KMS-11 (cell line): Measurements from ENCODE around the gene INSYN2A.

Experiments
- H2AFZ ChIP-seq: fragments of 200-600 bp; sonication (generic); 2 replicates; pipeline ENCODE4 v1.6.1; 2016; ENCODE audit warnings: antibody characterized with exemption, mixed run types, low read depth
- H3K27ac ChIP-seq: fragments of 200-600 bp; sonication (generic); 2 replicates; pipeline ENCODE4 v1.6.1; 2016; ENCODE audit warnings: mild to moderate bottlenecking, mixed run types
- H3K27me3 ChIP-seq: fragments of 200-600 bp; sonication (generic); 2 replicates; pipeline ENCODE4 v1.6.1; 2017; ENCODE audit warnings: mild to moderate bottlenecking, low read depth, mixed run types, moderate library complexity; ENCODE audit not compliant: insufficient read depth
- H3K36me3 ChIP-seq: fragments of 200-600 bp; sonication (generic); 2 replicates; pipeline ENCODE4 v1.6.1; 2017; ENCODE audit warnings: mild to moderate bottlenecking, mixed run types; ENCODE audit not compliant: insufficient read depth
- H3K4me1 ChIP-seq: fragments of 200-600 bp; sonication (generic); 2 replicates; pipeline ENCODE4 v1.6.1; 2016; ENCODE audit warnings: mild to moderate bottlenecking, low read depth, mixed run types; ENCODE audit not compliant: poor library complexity, severe bottlenecking
- H3K4me2 ChIP-seq: fragments of 200-600 bp; sonication (generic); 2 replicates; pipeline ENCODE4 v1.7.0; 2016; ENCODE audit warnings: mild to moderate bottlenecking, mixed run types
- H3K4me3 ChIP-seq: fragments of 200-600 bp; sonication (generic); IDR thresholded peaks from 2 replicates; pipeline ENCODE4 v1.6.1; 2017; ENCODE audit warnings: low read depth, low read length, mixed read lengths; ENCODE audit not compliant: insufficient read depth
- H3K79me2 ChIP-seq: fragments of 200-600 bp; sonication (generic); 2 replicates; pipeline ENCODE4 v1.6.1; 2016; ENCODE audit warnings: low read depth, mixed run types; ENCODE audit not compliant: insufficient read depth
- H3K9ac ChIP-seq: fragments of 200-600 bp; sonication (generic); 2 replicates; pipeline ENCODE4 v1.6.1; 2016; ENCODE audit warnings: mild to moderate bottlenecking, mixed run types
- H4K20me1 ChIP-seq: fragments of 200-600 bp; sonication (generic); 2 replicates; pipeline ENCODE4 v1.6.1; 2016; ENCODE audit warnings: mild to moderate bottlenecking, mixed run types; ENCODE audit not compliant: insufficient read depth
- CTCF ChIP-seq: fragments of 200-600 bp; sonication (generic); conservative IDR thresholded peaks from 2 replicates; pipeline ENCODE4 v1.6.1; 2017; ENCODE audit warnings: low read depth, mild to moderate bottlenecking, antibody characterized with exemption, low read length, moderate library complexity, mixed read lengths

Gene INSYN2A

GRCh38 chr10:127195571-127196281 is 665 bp downstream of the INSYN2A start:
- Histone ChIP-seq H3K27me3 (no peaks in the 10 kb centered on the region), H3K36me3 (no peaks in the 10 kb centered on the region), H2AFZ (no peak overlapping the region), H3K4me1 (no peaks in the 10 kb centered on the region), H3K9ac (no peak overlapping the region), H3K27ac (no peak overlapping the region), H4K20me1 (no peaks in the 10 kb centered on the region), H3K4me3 (no peak overlapping the region), H3K79me2 (no peaks in the 10 kb centered on the region), H3K4me2 (no peak overlapping the region)
- no peak for TF ChIP-seq CTCF

GRCh38 chr10:127195041-127195506 is 1.3 kb downstream of the INSYN2A start:
- no peak overlapping the region for H3K4me2 ChIP-seq

GRCh38 chr10:127194599-127194998 is 1.8 kb downstream of the INSYN2A start:
- TF ChIP-seq CTCF: no peak
- no peak overlapping the region for H3K27ac ChIP-seq
- H4K20me1 ChIP-seq: no peaks in the 10 kb centered on the region
- H3K4me2 ChIP-seq: no peak overlapping the region
- no peak overlapping the region for H2AFZ ChIP-seq
- no peaks in the 10 kb centered on the region for H3K4me1 ChIP-seq
- no peak overlapping the region for H3K4me3 ChIP-seq
- no peak overlapping the region for H3K9ac ChIP-seq
- no peaks in the 10 kb centered on the region for H3K79me2 ChIP-seq
- H3K36me3 ChIP-seq: no peaks in the 10 kb centered on the region
- H3K27me3 ChIP-seq: no peaks in the 10 kb centered on the region

More at GRCh38 chr10:127195041-127195506, 1.3 kb downstream of the INSYN2A start:
- H3K4me1 ChIP-seq: no peaks in the 10 kb centered on the region
- H3K36me3 ChIP-seq: no peaks in the 10 kb centered on the region
- H3K79me2 ChIP-seq: no peaks in the 10 kb centered on the region
- no peak overlapping the region for H3K4me3 ChIP-seq
- H3K9ac ChIP-seq: no peak overlapping the region
- no peak overlapping the region for H2AFZ ChIP-seq
- no peak overlapping the region for H3K27ac ChIP-seq
- TF ChIP-seq CTCF: no peak
- H4K20me1 ChIP-seq: no peaks in the 10 kb centered on the region
- H3K27me3 ChIP-seq: no peaks in the 10 kb centered on the region

- Histone ChIP-seq H4K20me1 (no peaks in the 10 kb centered on the region), H2AFZ (no peak overlapping the region), H3K9ac (no peak overlapping the region), H3K4me1 (no peaks in the 10 kb centered on the region), H3K79me2 (no peaks in the 10 kb centered on the region), H3K27ac (no peak overlapping the region), H3K4me3 (no peak overlapping the region), H3K27me3 (no peaks in the 10 kb centered on the region), H3K36me3 (no peaks in the 10 kb centered on the region), H3K4me2 (no peak overlapping the region)
- no peak for TF ChIP-seq CTCF
Measured at GRCh38 chr10:127194111-127194510, 2.3 kb downstream of the INSYN2A start.
